B cell (primary cell): ENCODE data around the gene CTLA4. TPM values are rescaled to one million over a fixed set of nuclear protein-coding genes. Genes with fewer than 3 reads are reported as not detected.

Source experiments
- ATAC-seq: fragments of 200-7000 bp; cut with Tn5 transposase; one replicate; pipeline ENCODE4 v1.10.0; 2021; ENCODE audit warnings: low read depth, mild to moderate bottlenecking, moderate number of reproducible peaks, moderate library complexity
- CTCF ChIA-PET: fragments of 350-600 bp; sonication (Branson Sonifier 250); formaldehyde crosslinking; loops from one replicate; lab custom pipeline; 2021; ENCODE audit warnings: antibody characterized with exemption, inconsistent platforms; lab: Charles Lee
- POLR2A ChIA-PET: fragments of 350-600 bp; sonication (Branson Sonifier 250); formaldehyde crosslinking; loops from one replicate; lab custom pipeline; 2021; ENCODE audit warnings: antibody characterized with exemption; lab: Charles Lee
- DNase-seq: peaks from one replicate; pipeline ENCODE4 v3.0.0; 2013
- H2AFZ ChIP-seq: 2 replicates; pipeline ENCODE4 v1.6.1; 2012; ENCODE audit warnings: mild to moderate bottlenecking, low read depth, low read length; ENCODE audit not compliant: insufficient read depth, poor library complexity, severe bottlenecking
- H3K27ac ChIP-seq, 2 donors: 1 replicate in 1 of 2; 2 replicates in 1 of 2; pipeline ENCODE4 v1.5.1; 2012 to 2013; ENCODE audit warnings: low read length in 2 of 2, mild to moderate bottlenecking in 2 of 2, moderate library complexity in 1 of 2
- H3K27me3 ChIP-seq, 4 experiments: fragments of 200-600 bp in 1 of 4; sonication (generic) in 1 of 4; replicated peaks in 1 of 4; 1 replicate in 2 of 4; 2 replicates in 2 of 4; pipeline versions ENCODE4 v1.6.1 to v1.7.0; 2013 to 2016; ENCODE audit warnings: low read length in 3 of 4, mild to moderate bottlenecking in 2 of 4, mixed read lengths in 1 of 4, moderate library complexity in 1 of 4; ENCODE audit not compliant: insufficient read depth in 4 of 4, control insufficient read depth in 3 of 4; ENCODE audit errors: control extremely low read depth in 1 of 4
- H3K36me3 ChIP-seq, 2 experiments: replicated peaks in 1 of 2; 1 replicate in 1 of 2; 2 replicates in 1 of 2; pipeline versions ENCODE4 v1.6.1 to v1.7.1; 2013; ENCODE audit warnings: low read length in 1 of 2; ENCODE audit not compliant: insufficient read depth in 2 of 2, control insufficient read depth in 1 of 2; ENCODE audit errors: control extremely low read depth in 1 of 2, extremely low read depth in 1 of 2
- H3K4me1 ChIP-seq, 2 donors: fragments of 200-600 bp in 1 of 2; sonication (generic) in 1 of 2; 1 replicate in 1 of 2; 2 replicates in 1 of 2; pipeline versions ENCODE4 v1.5.1 to v1.6.1; 2013 to 2017; ENCODE audit warnings: low read length in 2 of 2; ENCODE audit not compliant: control insufficient read depth in 2 of 2, insufficient read depth in 2 of 2
- H3K4me2 ChIP-seq: replicated peaks from 2 replicates; pipeline ENCODE3; 2012; ENCODE audit warnings: mild to moderate bottlenecking, low read depth, low read length; ENCODE audit not compliant: poor library complexity, severe bottlenecking
- H3K4me3 ChIP-seq, 5 experiments: fragments of 200-600 bp in 1 of 5; sonication (generic) in 1 of 5; 1 replicate in 3 of 5; 2 replicates in 2 of 5; pipeline versions ENCODE4 v1.5.1 to v1.7.0; 2011 to 2016; ENCODE audit warnings: low read length in 4 of 5, mild to moderate bottlenecking in 4 of 5, low read depth in 2 of 5, control low read depth in 1 of 5, moderate library complexity in 1 of 5; ENCODE audit not compliant: insufficient read depth in 1 of 5; ENCODE audit errors: control extremely low read depth in 1 of 5, extremely low read depth in 1 of 5
- H3K79me2 ChIP-seq: fragments of 200-600 bp; sonication (generic); one replicate; pipeline ENCODE4 v1.6.0; 2016; ENCODE audit warnings: low read length; ENCODE audit not compliant: control insufficient read depth, insufficient read depth
- H3K9ac ChIP-seq: fragments of 200-600 bp; sonication (generic); 2 replicates; pipeline ENCODE4 v1.6.1; 2017; ENCODE audit warnings: mild to moderate bottlenecking, low read length, moderate library complexity
- H3K9me3 ChIP-seq, 3 donors: one replicate each; pipeline versions ENCODE4 v1.6.1 to v1.7.1; 2013; ENCODE audit warnings: low read length in 2 of 3; ENCODE audit not compliant: control insufficient read depth in 2 of 3, insufficient read depth in 1 of 3; ENCODE audit errors: control extremely low read depth in 1 of 3
- H4K20me1 ChIP-seq: 2 replicates; pipeline ENCODE4 v1.6.0; 2012; ENCODE audit warnings: mild to moderate bottlenecking, low read length; ENCODE audit not compliant: insufficient read depth, control insufficient read depth, poor library complexity, severe bottlenecking
- H3K27ac Mint-ChIP-seq: one replicate; pipeline ENCODE4 v1.8.0; 2021; ENCODE audit warnings: mixed read lengths
- H3K27me3 Mint-ChIP-seq: one replicate; pipeline ENCODE4 v1.8.0; 2021; ENCODE audit warnings: mixed read lengths
- H3K4me1 Mint-ChIP-seq: one replicate; pipeline ENCODE4 v1.8.0; 2021; ENCODE audit warnings: mixed read lengths
- H3K4me3 Mint-ChIP-seq: one replicate; pipeline ENCODE4 v1.8.0; 2021; ENCODE audit warnings: mixed read lengths
- H3K9me3 Mint-ChIP-seq: one replicate; pipeline ENCODE4 v1.8.0; 2022; ENCODE audit warnings: mixed read lengths; ENCODE audit not compliant: insufficient read depth
- EZH2 ChIP-seq: IDR thresholded peaks from 2 replicates; pipeline ENCODE4 v1.6.1; 2012; ENCODE audit warnings: borderline replicate concordance, low read depth, mild to moderate bottlenecking, moderate library complexity, low read length; ENCODE audit not compliant: insufficient read depth, poor library complexity, severe bottlenecking
- WGBS: methylation state at CpG from one replicate; pipeline ENCODE4 v1.1.5; 2013; ENCODE audit warnings: missing lambda C conversion rate; ENCODE audit not compliant: insufficient coverage; 5-methylcytosine and 5-hydroxymethylcytosine counted together
- intact Hi-C: fragments of 100-400 bp; cut with micrococcal nuclease; formaldehyde crosslinking; loops from one replicate; pipeline ENCODE4 v1.10.0; 2022
- polyA plus RNA-seq: library from polyadenylated mRNA; depleted of rRNA; stranded (reverse); fragments of >200 nt; gene quantifications from 2 replicates; pipeline ENCODE4 v1.2.3, GENCODE V29; 2012
- total RNA-seq, 2 donors: library from RNA; stranded (reverse); fragments of 120-200 nt in 1 of 2; gene quantifications; 1 replicate in 1 of 2; 2 replicates in 1 of 2; pipeline versions ENCODE4 v1.2.3 to v1.2.4, GENCODE V29; 2013 to 2022
- TF ChIP-seq, protein P1 (sequence below): fragments of 200-600 bp; IDR thresholded peaks from one replicate; pipeline ENCODE4 v1.8.0; 2022; ENCODE audit warnings: antibody characterized with exemption, mild to moderate bottlenecking

CTLA4 gene
- total and polyA plus RNA-seq, 2 donors (not counting 1 experiment from before 2014, with no cell fraction given): 0.30 TPM; not detected in 1

DNA sequence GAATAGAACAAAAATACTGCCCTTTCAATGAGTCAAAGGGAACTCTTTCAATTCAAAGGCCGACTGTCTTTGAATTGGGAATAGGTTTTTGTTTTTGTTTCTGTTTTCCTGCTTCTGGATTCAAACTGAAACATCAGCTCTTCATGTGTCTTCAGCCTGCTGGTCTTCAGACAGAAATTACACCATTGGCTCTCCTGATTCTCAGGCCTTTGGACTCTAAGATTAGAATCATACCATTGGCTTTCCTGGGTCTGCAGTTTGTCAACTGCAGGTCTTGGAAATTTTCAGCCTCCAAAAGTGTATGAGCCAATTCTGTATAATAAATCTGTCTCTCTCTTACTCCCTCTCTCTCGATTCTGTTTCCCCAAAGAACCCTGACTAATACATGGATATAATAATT is 31.1 kb downstream of the CTLA4 start:
- Histone ChIP-seq H3K36me3 (no peaks in the 10 kb centered on the region), H2AFZ (no peak overlapping the region), H3K27me3 (peaks cover 0 to 9% (median 0%) of the 10 kb centered on the region in 4 experiments), H3K4me1 (peaks cover 14 to 17% of the 10 kb centered on the region in 2 donors), H3K27ac (no peak overlapping the region), H4K20me1 (no peaks in the 10 kb centered on the region), H3K4me2 (no peak overlapping the region), H3K9me3 (peaks cover 3 to 19% (median 10%) of the 10 kb centered on the region in 3 donors), H3K9ac (no peak overlapping the region), H3K4me3 (no peak overlapping the region), H3K79me2 (no peaks in the 10 kb centered on the region)
- ChIA-PET CTCF (no interaction called here), POLR2A (no interaction called here)
- ATAC-seq: no peak
- DNase-seq: no peak
- Mint-ChIP-seq H3K4me3 (no peak overlapping the region), H3K4me1 (peaks cover 21% of the 10 kb centered on the region), H3K27me3 (peaks cover 9% of the 10 kb centered on the region), H3K27ac (no peak overlapping the region), H3K9me3 (peaks cover 8% of the 10 kb centered on the region)
- no CpG with 5 or more reads among the region's 2 CpGs for WGBS
- intact Hi-C loops: no loop called here
- TF ChIP-seq, protein P1, sequence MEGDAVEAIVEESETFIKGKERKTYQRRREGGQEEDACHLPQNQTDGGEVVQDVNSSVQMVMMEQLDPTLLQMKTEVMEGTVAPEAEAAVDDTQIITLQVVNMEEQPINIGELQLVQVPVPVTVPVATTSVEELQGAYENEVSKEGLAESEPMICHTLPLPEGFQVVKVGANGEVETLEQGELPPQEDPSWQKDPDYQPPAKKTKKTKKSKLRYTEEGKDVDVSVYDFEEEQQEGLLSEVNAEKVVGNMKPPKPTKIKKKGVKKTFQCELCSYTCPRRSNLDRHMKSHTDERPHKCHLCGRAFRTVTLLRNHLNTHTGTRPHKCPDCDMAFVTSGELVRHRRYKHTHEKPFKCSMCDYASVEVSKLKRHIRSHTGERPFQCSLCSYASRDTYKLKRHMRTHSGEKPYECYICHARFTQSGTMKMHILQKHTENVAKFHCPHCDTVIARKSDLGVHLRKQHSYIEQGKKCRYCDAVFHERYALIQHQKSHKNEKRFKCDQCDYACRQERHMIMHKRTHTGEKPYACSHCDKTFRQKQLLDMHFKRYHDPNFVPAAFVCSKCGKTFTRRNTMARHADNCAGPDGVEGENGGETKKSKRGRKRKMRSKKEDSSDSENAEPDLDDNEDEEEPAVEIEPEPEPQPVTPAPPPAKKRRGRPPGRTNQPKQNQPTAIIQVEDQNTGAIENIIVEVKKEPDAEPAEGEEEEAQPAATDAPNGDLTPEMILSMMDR: no peak
- no peak for TF ChIP-seq EZH2

DNA sequence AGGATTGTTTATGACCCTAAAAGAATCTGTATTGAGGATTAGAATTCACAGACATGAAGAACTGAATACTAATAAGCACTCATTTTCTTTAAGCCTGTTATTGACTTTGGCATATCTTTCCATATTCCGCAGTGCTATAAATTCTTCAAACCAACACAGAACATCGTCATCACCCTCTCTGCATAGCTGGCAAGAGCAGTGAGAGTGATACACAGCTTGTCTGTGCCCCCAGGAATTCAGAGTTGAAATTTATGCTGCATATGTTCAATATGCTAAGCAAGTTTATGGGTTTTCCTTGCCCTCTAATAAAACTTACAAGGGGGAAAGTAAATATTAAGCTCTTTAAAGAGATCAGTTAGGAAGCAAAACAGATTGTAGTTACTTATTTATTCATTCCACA is 32.7 kb downstream of the CTLA4 start:
- Histone ChIP-seq H3K4me3 (no peak overlapping the region), H3K4me2 (no peak overlapping the region), H3K79me2 (no peaks in the 10 kb centered on the region), H4K20me1 (no peaks in the 10 kb centered on the region), H3K9me3 (peaks cover 3 to 20% (median 10%) of the 10 kb centered on the region in 3 donors), H3K36me3 (no peaks in the 10 kb centered on the region), H3K4me1 (peaks cover 14 to 17% of the 10 kb centered on the region in 2 donors), H3K27me3 (no peaks in the 10 kb centered on the region), H3K9ac (no peak overlapping the region), H2AFZ (no peak overlapping the region), H3K27ac (no peak overlapping the region)
- ATAC-seq: no peak
- no peak overlapping the region for H3K4me3 Mint-ChIP-seq
- H3K27me3 Mint-ChIP-seq: peaks cover 10% of the 10 kb centered on the region
- H3K27ac Mint-ChIP-seq: no peak overlapping the region
- TF ChIP-seq EZH2: no peak
- TF ChIP-seq, protein P1: no peak
- WGBS: no CpG with 5 or more reads among the region's 2 CpGs
- peaks cover 12% of the 10 kb centered on the region for H3K9me3 Mint-ChIP-seq
- intact Hi-C loops: no loop called here
- POLR2A ChIA-PET: no interaction called here
- H3K4me1 Mint-ChIP-seq: peaks cover 21% of the 10 kb centered on the region
- CTCF ChIA-PET: no interaction called here
- DNase-seq: no peak
